SU-DHL-6 (cell line): ENCODE data around the gene ANKRD26.
"Not testable (repeated sequence)": the region's sequence is repeated elsewhere in the genome, so short reads cannot be mapped to it uniquely, and the experiment has no call there.

Experiments
- H2AFZ ChIP-seq: fragments of 200-600 bp; sonication (generic); 2 replicates; pipeline ENCODE4 v1.6.1; 2014; ENCODE audit warnings: low read depth, mild to moderate bottlenecking, moderate library complexity, mixed read lengths, antibody characterized with exemption, low read length; ENCODE audit not compliant: severe bottlenecking
- H3F3A ChIP-seq: fragments of 200-600 bp; shearing (Covaris generic); 2 replicates; pipeline ENCODE4 v1.6.0; 2016; ENCODE audit warnings: antibody characterized with exemption, mild to moderate bottlenecking; ENCODE audit not compliant: insufficient read depth
- H3K27ac ChIP-seq: fragments of 200-600 bp; sonication (generic); 2 replicates; pipeline ENCODE4 v1.5.1; 2016; ENCODE audit warnings: low read depth, mild to moderate bottlenecking, low read length, moderate library complexity, mixed read lengths
- H3K27me3 ChIP-seq: fragments of 200-600 bp; sonication (generic), shearing (Covaris generic); 2 replicates; pipeline ENCODE4 v1.6.0; 2014; ENCODE audit warnings: mild to moderate bottlenecking, low read length
- H3K36me3 ChIP-seq: fragments of 200-600 bp; sonication (generic); 2 replicates; pipeline ENCODE4 v1.6.1; 2014; ENCODE audit warnings: mild to moderate bottlenecking, low read length, mixed read lengths
- H3K4me2 ChIP-seq: fragments of 300-600, 200-600 bp; shearing (Covaris generic), sonication (generic); 2 replicates; pipeline ENCODE4 v1.6.0; 2014; ENCODE audit warnings: low read length, low read depth, mild to moderate bottlenecking; ENCODE audit not compliant: poor library complexity, severe bottlenecking
- H3K4me3 ChIP-seq: fragments of 200-600 bp; sonication (generic); 2 replicates; pipeline ENCODE4 v1.5.1; 2014; ENCODE audit warnings: antibody characterized with exemption, low read length, mild to moderate bottlenecking, mixed read lengths; ENCODE audit not compliant: insufficient read depth, poor library complexity, severe bottlenecking
- H3K79me2 ChIP-seq: fragments of 200-600 bp; sonication (generic); 2 replicates; pipeline ENCODE4 v1.6.1; 2014; ENCODE audit warnings: mild to moderate bottlenecking, low read length, moderate library complexity; ENCODE audit not compliant: insufficient read depth
- H3K9ac ChIP-seq: fragments of 200-600 bp; sonication (generic); 2 replicates; pipeline ENCODE4 v1.7.0; 2014; ENCODE audit warnings: mild to moderate bottlenecking, low read length
- H3K9me2 ChIP-seq: fragments of 200-600 bp; sonication (generic); replicated peaks from 2 replicates; pipeline ENCODE4 v1.6.1; 2014; ENCODE audit warnings: low read length; ENCODE audit not compliant: insufficient read depth
- H3K9me3 ChIP-seq: fragments of 200-600 bp; sonication (generic); 2 replicates; pipeline ENCODE4 v1.6.1; 2014; ENCODE audit warnings: low read length, mixed read lengths; ENCODE audit not compliant: insufficient read depth
- H4K20me1 ChIP-seq: fragments of 200-600 bp; sonication (generic); 2 replicates; pipeline ENCODE4 v1.6.1; 2014; ENCODE audit warnings: low read depth, mild to moderate bottlenecking, antibody characterized with exemption, low read length, moderate library complexity, mixed read lengths
- EZH2phosphoT487 ChIP-seq: fragments of 200-600 bp; sonication (generic), shearing (Covaris generic); conservative IDR thresholded peaks from 2 replicates; pipeline ENCODE4 v1.6.1; 2018; ENCODE audit warnings: mild to moderate bottlenecking, antibody characterized with exemption, low read length, moderate library complexity, mixed read lengths
- TF ChIP-seq, protein P1 (sequence below): fragments of 200-600 bp; sonication (generic); IDR thresholded peaks from one replicate; pipeline ENCODE4 v1.5.1; 2017; ENCODE audit warnings: antibody characterized with exemption, mild to moderate bottlenecking, low read length, moderate library complexity; ENCODE audit not compliant: insufficient read depth, poor library complexity, severe bottlenecking

The ANKRD26 gene

DNA sequence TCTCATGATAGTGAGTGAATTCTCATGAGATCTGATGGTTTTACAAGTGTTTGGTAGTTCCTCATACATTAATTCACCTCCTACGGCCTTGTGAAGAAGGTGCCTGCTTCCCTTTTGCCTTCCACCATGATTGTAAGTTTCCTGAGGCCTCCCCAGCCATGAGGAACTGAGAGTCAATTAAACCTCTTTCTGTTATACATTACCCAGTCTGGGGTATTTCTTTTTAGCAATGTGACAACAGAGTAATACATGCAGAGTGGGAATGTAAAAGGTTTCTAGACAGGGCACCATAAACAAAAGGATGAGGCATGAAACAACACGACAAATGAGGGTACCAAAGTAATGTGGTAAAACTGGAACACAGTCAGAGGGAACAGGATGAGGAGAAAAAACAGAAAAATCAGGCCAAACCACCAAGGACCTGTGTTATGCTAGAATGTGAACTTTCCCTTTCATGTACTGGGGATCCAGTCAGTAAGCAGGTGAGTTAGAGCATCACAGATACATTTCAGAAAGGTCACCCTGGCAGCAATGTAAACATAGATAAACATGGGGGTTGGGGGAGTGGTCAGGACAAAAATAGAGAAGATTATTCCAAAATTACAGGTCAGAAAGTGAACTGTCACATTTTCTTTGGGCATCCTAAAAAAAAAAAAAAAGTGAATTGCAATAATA, 31.9 kb downstream of the ANKRD26 start:
- TF ChIP-seq, protein P1, sequence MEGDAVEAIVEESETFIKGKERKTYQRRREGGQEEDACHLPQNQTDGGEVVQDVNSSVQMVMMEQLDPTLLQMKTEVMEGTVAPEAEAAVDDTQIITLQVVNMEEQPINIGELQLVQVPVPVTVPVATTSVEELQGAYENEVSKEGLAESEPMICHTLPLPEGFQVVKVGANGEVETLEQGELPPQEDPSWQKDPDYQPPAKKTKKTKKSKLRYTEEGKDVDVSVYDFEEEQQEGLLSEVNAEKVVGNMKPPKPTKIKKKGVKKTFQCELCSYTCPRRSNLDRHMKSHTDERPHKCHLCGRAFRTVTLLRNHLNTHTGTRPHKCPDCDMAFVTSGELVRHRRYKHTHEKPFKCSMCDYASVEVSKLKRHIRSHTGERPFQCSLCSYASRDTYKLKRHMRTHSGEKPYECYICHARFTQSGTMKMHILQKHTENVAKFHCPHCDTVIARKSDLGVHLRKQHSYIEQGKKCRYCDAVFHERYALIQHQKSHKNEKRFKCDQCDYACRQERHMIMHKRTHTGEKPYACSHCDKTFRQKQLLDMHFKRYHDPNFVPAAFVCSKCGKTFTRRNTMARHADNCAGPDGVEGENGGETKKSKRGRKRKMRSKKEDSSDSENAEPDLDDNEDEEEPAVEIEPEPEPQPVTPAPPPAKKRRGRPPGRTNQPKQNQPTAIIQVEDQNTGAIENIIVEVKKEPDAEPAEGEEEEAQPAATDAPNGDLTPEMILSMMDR: no peak
- TF ChIP-seq EZH2phosphoT487: no peak
- H2AFZ ChIP-seq: no peak overlapping the region
- H3K9me2 ChIP-seq: no peaks in the 10 kb centered on the region
- H3K9ac ChIP-seq: no peak overlapping the region
- no peak overlapping the region for H3K4me3 ChIP-seq
- no peaks in the 10 kb centered on the region for H3F3A ChIP-seq
- no peak overlapping the region for H3K4me2 ChIP-seq
- peaks cover 11% of the 10 kb centered on the region; the same call in 1 of the 2 replicates for H3K79me2 ChIP-seq
- H4K20me1 ChIP-seq: no peaks in the 10 kb centered on the region
- no peaks in the 10 kb centered on the region for H3K27me3 ChIP-seq
- peaks cover 18% of the 10 kb centered on the region for H3K36me3 ChIP-seq
- no peaks in the 10 kb centered on the region for H3K9me3 ChIP-seq
- H3K27ac ChIP-seq: no peak overlapping the region

DNA sequence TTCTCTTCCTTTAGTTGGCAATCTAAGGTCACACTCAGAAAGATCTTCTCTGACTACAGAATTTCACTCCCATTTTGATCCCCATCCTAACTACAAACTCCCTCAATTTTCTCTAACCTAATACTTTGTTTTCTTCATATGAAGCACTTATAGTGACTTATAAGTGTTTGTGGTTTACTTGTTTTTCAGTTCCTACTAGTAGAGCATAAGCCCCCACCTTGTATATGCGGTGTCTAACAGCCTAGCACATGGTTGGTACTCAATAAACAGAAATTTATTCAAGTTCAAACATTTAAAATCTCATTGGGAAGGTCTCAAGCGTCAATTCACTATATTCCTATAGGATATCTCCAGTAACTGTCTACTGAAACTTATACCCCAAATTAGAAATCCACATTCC, 35.2 kb downstream of the ANKRD26 start:
- Histone ChIP-seq H3K27me3 (no peaks in the 10 kb centered on the region), H3K9me3 (no peaks in the 10 kb centered on the region), H4K20me1 (no peaks in the 10 kb centered on the region), H3K79me2 (no peaks in the 10 kb centered on the region), H3K9me2 (no peaks in the 10 kb centered on the region), H3K36me3 (peaks cover 23% of the 10 kb centered on the region), H3K27ac (no peak overlapping the region), H2AFZ (no peak overlapping the region), H3F3A (no peaks in the 10 kb centered on the region), H3K4me3 (no peak overlapping the region), H3K9ac (no peak overlapping the region), H3K4me2 (no peak overlapping the region)
- no peak for TF ChIP-seq EZH2phosphoT487
- TF ChIP-seq, protein P1: no peak

GRCh38 chr10:27052656-27053055, 47.6 kb downstream of the ANKRD26 start:
- Histone ChIP-seq H3K27ac (no peak overlapping the region), H2AFZ (no peak overlapping the region), H4K20me1 (no peaks in the 10 kb centered on the region), H3K4me3 (no peak overlapping the region), H3K79me2 (no peaks in the 10 kb centered on the region), H3K27me3 (no peaks in the 10 kb centered on the region), H3F3A (no peaks in the 10 kb centered on the region), H3K36me3 (peaks cover 11% of the 10 kb centered on the region; the same call in 1 of the 2 replicates), H3K9me2 (no peaks in the 10 kb centered on the region), H3K9ac (no peak overlapping the region), H3K9me3 (no peaks in the 10 kb centered on the region), H3K4me2 (no peak overlapping the region)
- no peak for TF ChIP-seq EZH2phosphoT487
- TF ChIP-seq, protein P1: no peak

DNA sequence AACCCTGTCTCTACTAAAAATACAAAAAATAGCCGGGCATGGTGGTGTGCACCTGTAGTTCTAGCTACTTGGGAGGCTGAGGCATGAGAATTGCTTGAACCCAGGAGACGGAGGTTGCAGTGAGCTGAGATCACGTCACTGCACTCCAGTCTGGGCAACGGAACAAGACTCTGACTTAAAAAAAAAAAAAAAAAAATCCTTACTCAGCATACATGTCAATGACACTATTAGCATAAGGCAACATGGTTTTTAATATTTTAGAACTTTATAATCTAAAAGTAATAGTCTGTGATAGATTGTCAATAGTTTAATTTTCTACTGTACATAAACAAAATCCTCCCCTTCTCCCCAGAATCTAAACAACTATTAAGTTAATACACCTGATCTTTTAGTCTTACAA, 55.0 kb downstream of the ANKRD26 start:
- H3K79me2 ChIP-seq, H3K27me3 ChIP-seq, H3K9me2 ChIP-seq, H3F3A ChIP-seq, H3K9ac ChIP-seq, H3K27ac ChIP-seq, H3K4me2 ChIP-seq, H2AFZ ChIP-seq, H4K20me1 ChIP-seq, H3K4me3 ChIP-seq, H3K9me3 ChIP-seq: not testable (repeated sequence)
- H3K36me3 ChIP-seq: peaks cover 41% of the 10 kb centered on the region; the same call in 1 of the 2 replicates
